GM12801 (cell line): ENCODE results near the gene TRAPPC14.

Source experiments
- CTCF ChIP-seq: IDR thresholded peaks from one replicate; pipeline ENCODE4 v1.5.1; 2011; ENCODE audit warnings: control low read depth; ENCODE audit not compliant: insufficient read length; ENCODE audit errors: extremely low read depth

Gene TRAPPC14

GRCh38 chr7:100190048-100190711, 31.7 kb upstream of the TRAPPC14 start:
- no peak for TF ChIP-seq CTCF

- TF ChIP-seq CTCF, result no peak
These were observed 30.5 kb upstream of the TRAPPC14 start for GRCh38 chr7:100189061-100189460.

DNA sequence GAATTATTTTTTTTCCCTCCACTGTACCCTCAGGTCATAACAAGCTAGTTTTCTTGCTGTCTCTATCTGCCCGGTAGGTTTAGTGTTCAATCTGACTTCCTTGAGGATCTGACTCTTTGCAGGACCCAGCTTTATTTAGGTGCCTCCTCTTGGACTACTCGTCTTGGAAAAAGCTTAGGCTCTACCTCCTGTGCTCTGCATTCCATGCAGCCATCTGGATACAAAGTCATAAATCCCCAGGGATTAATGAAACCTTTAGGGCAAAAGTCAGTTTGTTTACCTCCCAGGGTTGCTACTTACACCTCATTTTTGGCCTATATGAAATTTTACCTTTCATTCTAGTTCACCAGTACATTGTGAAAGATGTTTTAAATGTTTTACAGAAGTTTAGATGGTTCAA, 27.2 kb upstream of the TRAPPC14 start:
- TF ChIP-seq CTCF, result no peak

DNA sequence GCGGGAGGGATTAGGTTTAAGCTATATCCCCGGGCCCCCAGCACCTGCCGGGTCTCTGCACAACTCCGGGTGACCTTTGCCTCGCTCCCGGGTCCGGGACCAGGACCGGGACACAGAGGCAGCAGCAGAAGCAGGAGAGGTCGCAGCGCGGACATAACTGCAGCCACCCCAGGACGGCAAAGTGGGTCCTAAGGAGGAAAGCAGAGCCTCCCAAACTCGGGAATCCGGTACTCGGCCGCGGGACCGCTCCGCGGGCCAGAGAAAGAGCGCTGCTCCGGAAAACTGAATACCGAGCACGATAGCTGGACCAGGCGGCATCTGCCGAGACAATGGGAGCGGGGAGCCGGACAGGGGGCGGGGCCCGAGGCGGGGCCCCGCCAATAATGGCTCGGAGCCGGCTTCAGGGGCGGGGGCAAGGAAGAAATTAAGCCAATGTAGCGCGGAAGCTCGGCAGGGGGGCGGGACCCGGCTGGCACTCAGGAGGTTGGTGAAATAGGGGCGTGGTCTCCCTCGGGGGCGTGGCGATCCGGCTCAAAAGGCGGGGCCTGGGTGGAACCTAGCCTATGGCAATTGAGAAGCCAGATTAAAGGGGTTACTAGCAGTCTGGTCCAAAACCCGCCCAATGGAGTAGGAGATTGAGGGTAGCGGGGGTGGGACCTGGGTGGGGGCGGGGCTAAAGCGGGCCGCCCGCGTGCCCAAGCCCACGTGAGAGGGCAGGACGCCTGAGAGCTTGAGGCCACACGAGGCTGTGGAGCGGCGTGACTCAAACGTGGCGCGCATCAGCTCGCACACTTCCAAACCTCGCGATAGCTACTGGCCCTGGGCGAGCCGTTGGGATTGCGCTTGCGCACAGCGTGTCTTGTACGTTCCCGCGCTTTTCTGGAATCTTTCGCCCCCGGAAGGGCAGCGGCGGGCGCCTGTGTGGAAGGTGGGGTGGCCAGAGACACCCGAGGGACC, 18.8 kb upstream of the TRAPPC14 start, which contains the start of the genes GPC2 and STAG3:
GPC2 (minus strand) TSS at position 337 of the 957 bp plus-strand sequence; CDS start at position 155, 182 bp downstream.
STAG3 (plus strand) TSS at position 874 of the 957 bp plus-strand sequence. CDS start 2,639 bp downstream, outside the sequence.
- TF ChIP-seq CTCF, result no peak

GRCh38 chr7:100176096-100177044, 17.8 kb upstream of the TRAPPC14 start:
- no peak for TF ChIP-seq CTCF

DNA sequence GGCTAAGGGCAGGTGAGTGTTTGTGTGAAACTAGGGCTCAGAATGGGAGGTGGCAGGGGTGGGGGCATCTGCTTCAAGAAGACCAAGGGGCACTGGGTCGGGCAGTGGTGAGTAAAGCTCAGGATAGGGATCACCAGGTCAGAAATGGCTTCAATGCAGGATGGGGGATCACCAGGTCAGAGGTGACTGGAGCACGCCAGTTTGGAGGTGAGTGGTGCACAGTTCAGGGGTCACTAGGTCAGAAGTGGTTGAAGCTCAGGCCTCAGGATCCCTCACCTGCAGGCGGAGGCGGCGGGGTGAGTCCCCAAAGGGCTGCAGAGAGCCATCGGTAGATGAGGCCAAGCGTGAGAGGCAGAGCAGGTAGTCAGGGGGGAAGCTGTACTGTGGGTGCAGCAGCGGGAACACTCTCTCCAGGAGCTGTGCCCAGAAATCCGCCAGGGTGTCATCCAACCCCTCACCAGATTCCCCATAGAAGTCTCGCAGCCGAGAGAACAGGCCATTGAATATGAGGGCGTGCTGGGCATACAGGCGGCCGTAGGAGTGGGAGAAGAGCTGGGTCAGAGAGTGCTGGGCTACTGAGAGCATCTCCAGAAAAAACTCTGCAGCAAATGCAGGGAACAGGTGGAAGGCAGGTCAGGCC, 16.9 kb upstream of the TRAPPC14 start:
- no peak for TF ChIP-seq CTCF
